HL-60/S4 treated with phorbol 12-myristate 13-acetate at 8.2 ng/mL for 4 days and 3 days (cell line): ENCODE results near the gene SLC25A12.

Experiments used
- in situ Hi-C: fragments of 300-500 bp; cut with MboI; formaldehyde crosslinking; loops from 2 replicates; pipeline ENCODE4 v1.15.0; 2022; ENCODE audit warnings: low sequenced_read_pairs

SLC25A12 gene

DNA sequence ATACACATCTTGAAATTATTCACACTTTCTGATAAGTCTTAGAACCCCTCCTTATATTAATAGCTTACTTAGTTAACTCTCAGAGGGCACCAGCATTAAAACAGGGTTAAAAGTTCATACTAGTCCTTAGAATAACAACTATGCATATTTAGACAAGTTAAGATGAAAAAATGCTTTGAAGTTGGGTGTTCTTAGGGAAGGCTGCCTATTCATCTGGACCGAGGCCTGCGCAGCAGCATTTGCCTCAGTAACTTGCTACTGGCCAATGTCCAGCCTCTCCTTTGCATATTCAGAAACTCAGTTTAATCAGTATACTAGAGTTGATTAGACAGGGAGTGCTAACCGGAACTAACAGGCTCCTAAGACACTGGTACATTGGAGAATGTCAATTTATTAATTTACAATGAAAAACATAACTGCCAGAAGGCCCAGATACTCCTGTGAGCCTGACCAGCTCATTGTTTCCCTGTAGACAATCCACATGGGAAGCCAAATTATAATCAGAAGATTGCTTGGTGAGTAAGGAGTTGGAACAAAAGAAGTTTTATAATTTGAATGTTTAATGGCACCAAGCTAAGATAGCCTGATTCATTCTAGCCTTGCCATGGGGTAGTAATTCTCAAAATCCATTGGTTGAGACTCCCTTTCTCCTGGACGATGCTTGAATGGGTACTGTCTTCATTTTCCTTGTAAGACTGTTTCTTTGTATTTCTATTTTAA, 157.9 kb downstream of the SLC25A12 start:
- in situ Hi-C loops, result no loop called here
